HEK293T (cell line): ENCODE measurements around the gene REN.

Experiments used
- CTCF ChIA-PET: fragments of 350-600 bp; formaldehyde crosslinking; extraction: SDS; loops from one replicate; lab custom pipeline; 2021; ENCODE audit warnings: antibody characterized with exemption, inconsistent platforms; lab: Yijun Ruan, JAX
- POLR2A ChIA-PET: fragments of 350-600 bp; formaldehyde crosslinking; extraction: SDS; loops from one replicate; lab custom pipeline; 2020; ENCODE audit warnings: antibody characterized with exemption, inconsistent platforms; lab: Yijun Ruan, JAX
- DNase-seq: peaks from one replicate; pipeline ENCODE4 v3.0.0; 2012; ENCODE audit warnings: mixed read lengths; ENCODE audit errors: extremely low spot score
- ARNT ChIP-seq: fragments of 450-650 bp; IDR thresholded peaks from 2 replicates; pipeline ENCODE4 v1.6.1; 2017; ENCODE audit warnings: mild to moderate bottlenecking
- BHLHE40 ChIP-seq: fragments of 450-650 bp; IDR thresholded peaks from 2 replicates; pipeline ENCODE4 v1.6.1; 2016; ENCODE audit warnings: mild to moderate bottlenecking, moderate library complexity, borderline replicate concordance
- CTBP1 ChIP-seq: fragments of 450-650 bp; IDR thresholded peaks from 2 replicates; pipeline ENCODE4 v1.6.1; 2016; ENCODE audit warnings: borderline replicate concordance
- ELF4 ChIP-seq: fragments of 450-650 bp; IDR thresholded peaks from 2 replicates; pipeline ENCODE4 v1.6.1; 2017; ENCODE audit warnings: antibody characterized with exemption
- FOXA1 ChIP-seq: fragments of 450-650 bp; IDR thresholded peaks from 2 replicates; pipeline ENCODE4 v1.6.1; 2016; ENCODE audit warnings: mild to moderate bottlenecking
- FOXK2 ChIP-seq: fragments of 450-650 bp; IDR thresholded peaks from 2 replicates; pipeline ENCODE4 v1.6.1; 2016; ENCODE audit warnings: mild to moderate bottlenecking
- FOXM1 ChIP-seq: fragments of 450-650 bp; IDR thresholded peaks from 2 replicates; pipeline ENCODE4 v1.6.1; 2017; ENCODE audit warnings: mild to moderate bottlenecking, borderline replicate concordance
- HDGF ChIP-seq: fragments of 450-650 bp; IDR thresholded peaks from 2 replicates; pipeline ENCODE4 v1.6.1; 2017; ENCODE audit warnings: antibody characterized with exemption, borderline replicate concordance
- L3MBTL2 ChIP-seq: fragments of 450-650 bp; conservative IDR thresholded peaks from 2 replicates; pipeline ENCODE4 v1.6.1; 2016; ENCODE audit warnings: mild to moderate bottlenecking
- LEF1 ChIP-seq: fragments of 450-650 bp; IDR thresholded peaks from 2 replicates; pipeline ENCODE4 v1.6.1; 2017; ENCODE audit warnings: mild to moderate bottlenecking, borderline replicate concordance
- NFRKB ChIP-seq: fragments of 450-650 bp; IDR thresholded peaks from 2 replicates; pipeline ENCODE4 v1.6.1; 2016; ENCODE audit warnings: mild to moderate bottlenecking, moderate library complexity
- SP1 ChIP-seq: fragments of 450-650 bp; IDR thresholded peaks from 2 replicates; pipeline ENCODE4 v1.6.1; 2017
- SUZ12 ChIP-seq: fragments of 450-650 bp; IDR thresholded peaks from 2 replicates; pipeline ENCODE4 v1.6.1; 2016; ENCODE audit warnings: mild to moderate bottlenecking
- TARDBP ChIP-seq: fragments of 450-650 bp; IDR thresholded peaks from 2 replicates; pipeline ENCODE4 v1.6.1; 2016
- ZNF384 ChIP-seq: fragments of 450-650 bp; IDR thresholded peaks from 2 replicates; pipeline ENCODE4 v1.6.1; 2016
- TF ChIP-seq, protein P1 (sequence below): fragments of 450-650 bp; IDR thresholded peaks from 2 replicates; pipeline ENCODE4 v1.6.1; 2016

Gene REN

GRCh38 chr1:204114606-204115005 lies 51.5 kb downstream of the REN start:
- no peak for DNase-seq
- ChIA-PET POLR2A (no interaction called here), CTCF (no interaction called here)
- TF ChIP-seq FOXA1 (no peak), SP1 (no peak), FOXK2 (no peak), BHLHE40 (no peak), CTBP1 (no peak), ARNT (no peak), TARDBP (no peak), ZNF384 (no peak), ELF4 (no peak), L3MBTL2 (no peak), SUZ12 (no peak), LEF1 (no peak), HDGF (no peak)

- no peak for DNase-seq
- TF ChIP-seq L3MBTL2 = no peak
- TF ChIP-seq CTBP1 = no peak
- no peak for TF ChIP-seq LEF1
- no peak for TF ChIP-seq ARNT
- TF ChIP-seq ZNF384 = no peak
- TF ChIP-seq TARDBP = no peak
- TF ChIP-seq ELF4 = no peak
- TF ChIP-seq SP1 = no peak
- TF ChIP-seq HDGF = no peak
- TF ChIP-seq FOXA1 = no peak
- no peak for TF ChIP-seq NFRKB
- CTCF ChIA-PET = interaction anchor here (0.6 kb wide), 1 partner anchor 14 kb away, joined by 3 read pairs; no protein-coding TSS in a partner anchor
- POLR2A ChIA-PET = no interaction called here
Measured at GRCh38 chr1:204113896-204114295, 52.2 kb downstream of the REN start.

GRCh38 chr1:204112876-204113730 lies 53.0 kb downstream of the REN start:
- TF ChIP-seq L3MBTL2 (no peak), LEF1 (no peak), HDGF (no peak), ZNF384 (no peak), FOXM1 (no peak), ELF4 (no peak), ARNT (no peak), NFRKB (no peak), BHLHE40 (no peak)
- TF ChIP-seq, protein P1, sequence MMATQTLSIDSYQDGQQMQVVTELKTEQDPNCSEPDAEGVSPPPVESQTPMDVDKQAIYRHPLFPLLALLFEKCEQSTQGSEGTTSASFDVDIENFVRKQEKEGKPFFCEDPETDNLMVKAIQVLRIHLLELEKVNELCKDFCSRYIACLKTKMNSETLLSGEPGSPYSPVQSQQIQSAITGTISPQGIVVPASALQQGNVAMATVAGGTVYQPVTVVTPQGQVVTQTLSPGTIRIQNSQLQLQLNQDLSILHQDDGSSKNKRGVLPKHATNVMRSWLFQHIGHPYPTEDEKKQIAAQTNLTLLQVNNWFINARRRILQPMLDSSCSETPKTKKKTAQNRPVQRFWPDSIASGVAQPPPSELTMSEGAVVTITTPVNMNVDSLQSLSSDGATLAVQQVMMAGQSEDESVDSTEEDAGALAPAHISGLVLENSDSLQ = no peak
- DNase-seq = no peak
- POLR2A ChIA-PET = no interaction called here

GRCh38 chr1:204110894-204111633 lies 55.1 kb downstream of the REN start:
- ChIA-PET POLR2A (no interaction called here), CTCF (no interaction called here)
- no peak for DNase-seq

More at GRCh38 chr1:204112876-204113730, 53.0 kb downstream of the REN start:
- CTCF ChIA-PET = no interaction called here

GRCh38 chr1:204108312-204109141 lies 57.6 kb downstream of the REN start:
- TF ChIP-seq, protein P1 = no peak
- TF ChIP-seq LEF1 (no peak), SP1 (no peak), ZNF384 (no peak), FOXK2 (no peak), CTBP1 (no peak), FOXM1 (no peak), ARNT (no peak), FOXA1 (no peak), SUZ12 (no peak), TARDBP (no peak), L3MBTL2 (no peak), NFRKB (no peak), ELF4 (no peak), HDGF (no peak), BHLHE40 (no peak)
- ChIA-PET CTCF (interaction anchor here (1.1 kb wide), 1 partner anchor 21 kb away, joined by 5 read pairs; no protein-coding TSS in a partner anchor), POLR2A (no interaction called here)
- DNase-seq = no peak

More at GRCh38 chr1:204110894-204111633, 55.1 kb downstream of the REN start:
- no peak for TF ChIP-seq CTBP1
- TF ChIP-seq FOXM1 = no peak
- no peak for TF ChIP-seq BHLHE40
- TF ChIP-seq ZNF384 = no peak
- no peak for TF ChIP-seq ARNT
- no peak for TF ChIP-seq L3MBTL2
- no peak for TF ChIP-seq ELF4
- TF ChIP-seq HDGF = no peak
- TF ChIP-seq FOXA1 = no peak
